ENCODE results near the gene P4HB. TPM values are rescaled to one million over a fixed set of nuclear protein-coding genes. Genes with fewer than 3 reads are reported as not detected.

P4HB gene
- total and polyA plus RNA-seq, 12 donors = 244 to 801 (median 332) TPM

- Histone ChIP-seq H3K27ac (no peak overlapping the region), H3K4me1 (peaks cover 7 to 36% (median 23%) of the 10 kb centered on the region in 9 donors), H3K4me3 (no peak overlapping the region), H3K36me3 (peaks cover 0 to 31% (median 6%) of the 10 kb centered on the region in 9 donors), H3K27me3 (no peaks in the 10 kb centered on the region), H3K9me3 (no peaks in the 10 kb centered on the region)
- ATAC-seq = no peak
- TF ChIP-seq CTCF (IDR thresholded peaks at IDR 0.05) = no peak
- 91 to 92% methylated on average over 33 of the region's 33 CpGs for WGBS, 2 donors
- DNase-seq = no peak
- intact Hi-C loops (cut with DNase I) = loop anchor here in 1 of 10 donors (5.0 kb wide), 1 partner anchor 38 kb away; the partner anchor contains the start of gene P4HB
These were observed 36.4 kb downstream of the P4HB start for GRCh38 chr17:81823820-81824550.

GRCh38 chr17:81822996-81823819, 37.1 kb downstream of the P4HB start:
- peak overlapping the region in 7 of 10 donors; percentile 86 to 93 (median 88) for H3K27ac ChIP-seq
- ATAC-seq (peak in 1 of 8 donors; percentile 7), DNase-seq (no peak)
- H3K4me3 ChIP-seq = no peak overlapping the region
- H3K27me3 ChIP-seq = no peaks in the 10 kb centered on the region
- 91 to 93% methylated on average over 26 to 30 of the region's 30 CpGs for WGBS, 2 donors
- H3K9me3 ChIP-seq = no peaks in the 10 kb centered on the region
- H3K4me1 ChIP-seq = peaks cover 7 to 29% (median 23%) of the 10 kb centered on the region in 9 donors
- intact Hi-C loops (cut with DNase I) = loop anchor here in 1 of 10 donors (5.0 kb wide), 1 partner anchor 39 kb away; the partner anchor contains the start of gene P4HB
- TF ChIP-seq CTCF (IDR thresholded peaks at IDR 0.05) = no peak
- H3K36me3 ChIP-seq = peaks cover 0 to 31% (median 6%) of the 10 kb centered on the region in 9 donors

- Histone ChIP-seq H3K9me3 (no peaks in the 10 kb centered on the region), H3K27me3 (no peaks in the 10 kb centered on the region), H3K4me3 (no peak overlapping the region), H3K36me3 (peaks cover 0 to 31% (median 6%) of the 10 kb centered on the region in 9 donors), H3K4me1 (peaks cover 7 to 29% (median 23%) of the 10 kb centered on the region in 9 donors), H3K27ac (peak overlapping the region; percentile 82 to 93 (median 88))
- ATAC-seq (peak in 2 of 8 donors; percentile 4 to 11), DNase-seq (no peak)
- 87 to 90% methylated on average over 8 of the region's 8 CpGs for WGBS, 2 donors
- TF ChIP-seq CTCF (IDR thresholded peaks at IDR 0.05) = no peak
- intact Hi-C loops (cut with DNase I) = loop anchor here in 1 of 10 donors (5.0 kb wide), 1 partner anchor 40 kb away; the partner anchor contains the start of gene P4HB
These were observed 38.1 kb downstream of the P4HB start for GRCh38 chr17:81822312-81822637.

GRCh38 chr17:81821603-81822311, 38.6 kb downstream of the P4HB start:
- DNase-seq (peak; percentile 85), ATAC-seq (peak; percentile 76 to 92 (median 90))
- TF ChIP-seq CTCF (IDR thresholded peaks at IDR 0.05) = peak; percentile 44 to 83 (median 72)
- Histone ChIP-seq H3K36me3 (peaks cover 0 to 31% (median 6%) of the 10 kb centered on the region in 9 donors), H3K4me3 (no peak overlapping the region), H3K4me1 (peaks cover 7 to 29% (median 23%) of the 10 kb centered on the region in 9 donors), H3K27ac (peak overlapping the region; percentile 82 to 93 (median 88)), H3K27me3 (no peaks in the 10 kb centered on the region), H3K9me3 (no peaks in the 10 kb centered on the region)
- intact Hi-C loops (cut with DNase I) = loop anchor here in 1 of 10 donors (5.0 kb wide), 1 partner anchor 41 kb away; the partner anchor contains the start of gene P4HB
- WGBS, 2 donors = 36 to 40% methylated on average over 20 of the region's 20 CpGs

Data from heart right ventricle (tissue), 16 donors.